Lung (tissue), 12 donors: ENCODE results near the gene PEX14. TPM values are rescaled to one million over a fixed set of nuclear protein-coding genes. Genes with fewer than 3 reads are reported as not detected.

Experiments used
- ATAC-seq: fragments of 200-7000 bp; cut with Tn5 transposase; one replicate; pipeline ENCODE4 v1.9.1; 2020; ENCODE audit warnings: moderate number of reproducible peaks; ENCODE audit not compliant: insufficient read depth, low FRiP score
- DNase-seq, 3 donors: peaks; one replicate each; pipeline ENCODE4 v3.0.0-alpha.2; 2013 to 2017
- H3K27ac ChIP-seq, 2 donors: one replicate each; pipeline ENCODE4 v1.5.1; 2013; ENCODE audit warnings: mild to moderate bottlenecking in 2 of 2, moderate library complexity in 2 of 2, control low read depth in 1 of 2, inconsistent platforms in 1 of 2, low read depth in 1 of 2, low read length in 1 of 2
- H3K27me3 ChIP-seq, 3 donors: one replicate each; pipeline ENCODE4 v1.5.1; 2013; ENCODE audit warnings: low read length in 2 of 3; ENCODE audit not compliant: control insufficient read depth in 3 of 3, insufficient read depth in 3 of 3
- H3K36me3 ChIP-seq, 4 donors: one replicate each; pipeline ENCODE4 v1.5.1; 2013; ENCODE audit warnings: low read length in 4 of 4, mild to moderate bottlenecking in 1 of 4, moderate library complexity in 1 of 4; ENCODE audit not compliant: control insufficient read depth in 4 of 4, insufficient read depth in 4 of 4
- H3K4me1 ChIP-seq, 5 donors: one replicate each; pipeline ENCODE4 v1.5.1; 2013; ENCODE audit warnings: low read length in 5 of 5, mild to moderate bottlenecking in 2 of 5, moderate library complexity in 1 of 5; ENCODE audit not compliant: control insufficient read depth in 5 of 5, insufficient read depth in 5 of 5
- H3K4me3 ChIP-seq: one replicate; pipeline ENCODE4 v1.5.1; 2013; ENCODE audit warnings: mild to moderate bottlenecking, control low read depth, moderate library complexity
- H3K9ac ChIP-seq, 2 donors: one replicate each; pipeline ENCODE4 v1.5.1; 2013; ENCODE audit warnings: low read length in 2 of 2, control low read depth in 1 of 2; ENCODE audit not compliant: insufficient read depth in 1 of 2
- H3K9me3 ChIP-seq, 4 donors: one replicate each; pipeline ENCODE4 v1.5.1; 2013; ENCODE audit warnings: low read length in 3 of 4, mild to moderate bottlenecking in 1 of 4, moderate library complexity in 1 of 4; ENCODE audit not compliant: control insufficient read depth in 4 of 4, insufficient read depth in 3 of 4
- WGBS, 2 donors: extraction: QIAGEN DNeasy Blood & Tissue Kit; methylation state at CpG; one replicate each; pipeline ENCODE4 v1.1.7; 2013; 5-methylcytosine and 5-hydroxymethylcytosine counted together
- polyA plus RNA-seq, 2 donors: library from polyadenylated mRNA; stranded (reverse); fragments of 200-250 nt; gene quantifications; one replicate each; pipeline ENCODE4 v1.2.1, GENCODE V29; 2013
- total RNA-seq, 2 donors: library from RNA; depleted of rRNA in 1 of 2; stranded (reverse); fragments of >200 nt in 1 of 2; gene quantifications; one replicate each; pipeline ENCODE4 v1.2.1, GENCODE V29; 2014 to 2021
- TF ChIP-seq, protein P1 (sequence below): IDR thresholded peaks from 2 replicates; pipeline ENCODE4 v1.5.1; 2012; ENCODE audit warnings: mild to moderate bottlenecking; ENCODE audit errors: control extremely low read depth, extremely low read depth
- donor health status: control.
- donor health status: control.
- donor health status: Bipolar disorder and iron deficiency.
- donor health status: healthy.
- donor health status: DM: yes; HTN: yes; CAD: no.

Gene PEX14
- total and polyA plus RNA-seq, 4 donors: 18.1 to 29.2 (median 20.8) TPM

DNA sequence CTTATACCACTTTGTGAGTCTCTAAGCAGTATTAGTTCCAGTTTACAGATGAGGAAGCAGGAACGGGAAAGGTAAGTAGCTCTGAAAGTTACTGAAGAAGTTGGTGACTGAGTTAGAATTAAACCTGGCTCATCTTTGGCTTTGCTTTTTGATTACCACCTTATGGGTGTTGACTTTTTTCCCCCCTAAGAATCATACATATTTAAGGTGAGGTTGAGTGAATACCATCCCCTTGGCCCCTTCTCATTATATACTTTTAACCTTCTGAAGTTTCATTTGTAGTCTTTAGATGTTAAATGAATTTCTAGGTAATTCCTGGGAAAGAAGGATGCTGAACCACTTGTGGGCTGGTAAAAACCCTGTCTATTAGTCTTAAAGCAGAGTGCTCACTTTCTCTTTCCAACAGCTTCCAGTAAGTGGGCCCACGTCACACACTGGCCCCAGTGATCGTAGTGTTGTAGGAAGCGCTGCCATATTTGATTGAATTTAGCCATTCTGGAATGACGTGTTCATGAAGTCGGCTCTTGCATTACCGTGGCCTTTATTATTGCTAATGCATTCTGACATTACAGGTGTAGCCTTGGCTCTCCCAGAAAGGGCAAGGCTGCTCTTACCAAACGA lies 46.9 kb downstream of the PEX14 start:
- Histone ChIP-seq H3K4me1 (peaks cover 3 to 22% (median 7%) of the 10 kb centered on the region in 5 donors), H3K4me3 (no peak overlapping the region), H3K27ac (no peak overlapping the region), H3K36me3 (peaks cover 0 to 2% (median 0%) of the 10 kb centered on the region in 4 donors), H3K27me3 (no peaks in the 10 kb centered on the region), H3K9ac (no peak overlapping the region), H3K9me3 (no peaks in the 10 kb centered on the region)
- DNase-seq (no peak), ATAC-seq (no peak)
- WGBS, 2 donors: 89 to 94% methylated on average over 8 of the region's 8 CpGs
- TF ChIP-seq, protein P1, sequence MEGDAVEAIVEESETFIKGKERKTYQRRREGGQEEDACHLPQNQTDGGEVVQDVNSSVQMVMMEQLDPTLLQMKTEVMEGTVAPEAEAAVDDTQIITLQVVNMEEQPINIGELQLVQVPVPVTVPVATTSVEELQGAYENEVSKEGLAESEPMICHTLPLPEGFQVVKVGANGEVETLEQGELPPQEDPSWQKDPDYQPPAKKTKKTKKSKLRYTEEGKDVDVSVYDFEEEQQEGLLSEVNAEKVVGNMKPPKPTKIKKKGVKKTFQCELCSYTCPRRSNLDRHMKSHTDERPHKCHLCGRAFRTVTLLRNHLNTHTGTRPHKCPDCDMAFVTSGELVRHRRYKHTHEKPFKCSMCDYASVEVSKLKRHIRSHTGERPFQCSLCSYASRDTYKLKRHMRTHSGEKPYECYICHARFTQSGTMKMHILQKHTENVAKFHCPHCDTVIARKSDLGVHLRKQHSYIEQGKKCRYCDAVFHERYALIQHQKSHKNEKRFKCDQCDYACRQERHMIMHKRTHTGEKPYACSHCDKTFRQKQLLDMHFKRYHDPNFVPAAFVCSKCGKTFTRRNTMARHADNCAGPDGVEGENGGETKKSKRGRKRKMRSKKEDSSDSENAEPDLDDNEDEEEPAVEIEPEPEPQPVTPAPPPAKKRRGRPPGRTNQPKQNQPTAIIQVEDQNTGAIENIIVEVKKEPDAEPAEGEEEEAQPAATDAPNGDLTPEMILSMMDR: no peak

- no peak for DNase-seq
- TF ChIP-seq, protein P1: no peak
- ATAC-seq: no peak
- H3K27me3 ChIP-seq: no peaks in the 10 kb centered on the region
- H3K36me3 ChIP-seq: peaks cover 0 to 2% (median 0%) of the 10 kb centered on the region in 4 donors
- peak overlapping the region in 1 of 2 donors; percentile 39 for H3K27ac ChIP-seq
- peaks cover 1 to 21% (median 8%) of the 10 kb centered on the region in 5 donors for H3K4me1 ChIP-seq
- no peak overlapping the region for H3K4me3 ChIP-seq
- H3K9me3 ChIP-seq: no peaks in the 10 kb centered on the region
- H3K9ac ChIP-seq: no peak overlapping the region
- WGBS, 2 donors: 23 to 39% methylated on average over 3 of the region's 3 CpGs
Observed at GRCh38 chr1:10522322-10522860, 47.6 kb downstream of the PEX14 start.

DNA sequence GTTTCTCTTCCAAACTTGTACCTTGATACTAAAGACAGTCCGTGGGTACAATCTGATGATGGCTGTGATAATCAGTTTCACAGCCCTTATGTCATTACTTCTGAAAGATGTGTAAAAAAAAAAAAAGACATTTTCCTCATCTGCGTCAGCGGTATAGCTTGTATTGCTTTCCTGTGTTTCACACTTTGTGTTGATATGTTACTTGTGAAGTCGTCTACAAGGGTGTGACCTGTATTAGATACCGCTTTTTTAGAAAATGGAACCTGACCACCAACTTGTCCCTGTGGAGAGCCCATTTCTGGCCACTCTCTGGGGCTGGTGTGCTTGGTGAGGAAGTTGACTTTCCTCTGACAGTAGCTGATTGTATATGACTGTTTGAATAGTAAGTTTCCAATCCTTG lies 50.5 kb downstream of the PEX14 start:
- no peak for ATAC-seq
- H3K36me3 ChIP-seq: peaks cover 0 to 2% (median 0%) of the 10 kb centered on the region in 4 donors
- H3K9me3 ChIP-seq: no peaks in the 10 kb centered on the region
- no peak for DNase-seq
- peaks cover 0 to 20% (median 13%) of the 10 kb centered on the region in 5 donors for H3K4me1 ChIP-seq
- 88 to 91% methylated on average over 5 of the region's 5 CpGs for WGBS, 2 donors
- no peak overlapping the region for H3K4me3 ChIP-seq
- no peak overlapping the region for H3K9ac ChIP-seq
- no peak overlapping the region for H3K27ac ChIP-seq
- TF ChIP-seq, protein P1: no peak
- H3K27me3 ChIP-seq: no peaks in the 10 kb centered on the region
